Measurements from ENCODE around the gene MAPRE3. TPM values are rescaled to one million over a fixed set of nuclear protein-coding genes. Genes with fewer than 3 reads are reported as not detected.
A peak's percentile ranks its signal among the peaks of the same experiment; 100 is the strongest.

MAPRE3 gene
- total and polyA plus RNA-seq, 11 donors: 27.4 to 65.0 (median 42.3) TPM

- H3K36me3 ChIP-seq: no peaks in the 10 kb centered on the region
- H3K4me1 ChIP-seq: peaks cover 0 to 12% (median 8%) of the 10 kb centered on the region in 12 donors
- no peak overlapping the region for H3K27ac ChIP-seq
- intact Hi-C loops (cut with DNase I): loop anchor here in 1 of 10 donors (2.0 kb wide), 1 partner anchor 99 kb away; no protein-coding TSS in a partner anchor
- H3K27me3 ChIP-seq: peaks cover 0 to 27% (median 3%) of the 10 kb centered on the region in 9 donors
- H3K9me3 ChIP-seq: no peaks in the 10 kb centered on the region
- DNase-seq (no peak), ATAC-seq (no peak)
- TF ChIP-seq POLR2A (IDR thresholded peaks at IDR 0.05) (no peak), CTCF (IDR thresholded peaks at IDR 0.05) (no peak)
- H3K4me3 ChIP-seq: no peak overlapping the region
- WGBS, 4 donors: 82 to 90% (median 84%) methylated on average over 12 of the region's 12 CpGs
These were observed 24.3 kb upstream of the MAPRE3 start for GRCh38 chr2:26945991-26946750.

- Histone ChIP-seq H3K27me3 (peaks cover 0 to 26% (median 3%) of the 10 kb centered on the region in 9 donors), H3K9me3 (no peaks in the 10 kb centered on the region), H3K36me3 (no peaks in the 10 kb centered on the region), H3K4me3 (peak overlapping the region in 6 of 12 donors; percentile 5 to 43 (median 18)), H3K27ac (no peak overlapping the region), H3K4me1 (peaks cover 0 to 12% (median 8%) of the 10 kb centered on the region in 12 donors)
- ATAC-seq (peak; percentile 67 to 90 (median 76)), DNase-seq (peak; percentile 64 to 86 (median 72))
- 45 to 58% (median 52%) methylated on average over 29 to 34 of the region's 34 CpGs for WGBS, 4 donors
- TF ChIP-seq POLR2A (IDR thresholded peaks at IDR 0.05) (no peak), CTCF (IDR thresholded peaks at IDR 0.05) (peak in 2 of 12 donors; percentile 22 to 27)
- intact Hi-C loops (cut with DNase I): loop anchor here in 1 of 10 donors (2.0 kb wide), 1 partner anchor 100 kb away; no protein-coding TSS in a partner anchor
These were observed 23.3 kb upstream of the MAPRE3 start for GRCh38 chr2:26946841-26947784.

GRCh38 chr2:26948800-26949199 lies 21.6 kb upstream of the MAPRE3 start:
- H3K4me1 ChIP-seq: peaks cover 0 to 12% (median 8%) of the 10 kb centered on the region in 12 donors
- H3K27ac ChIP-seq: no peak overlapping the region
- H3K4me3 ChIP-seq: no peak overlapping the region
- intact Hi-C loops (cut with DNase I): no loop called here
- ATAC-seq (no peak), DNase-seq (no peak)
- H3K27me3 ChIP-seq: peaks cover 0 to 15% (median 3%) of the 10 kb centered on the region in 9 donors
- WGBS, 4 donors: 83 to 90% (median 88%) methylated on average over 3 of the region's 3 CpGs
- no peaks in the 10 kb centered on the region for H3K9me3 ChIP-seq
- H3K36me3 ChIP-seq: no peaks in the 10 kb centered on the region
- TF ChIP-seq POLR2A (IDR thresholded peaks at IDR 0.05) (no peak), CTCF (IDR thresholded peaks at IDR 0.05) (no peak)
